Right cardiac atrium (tissue), 5 donors: ENCODE results near the gene ZNF30. TPM values are rescaled to one million over a fixed set of nuclear protein-coding genes. Genes with fewer than 3 reads are reported as not detected.
A peak's percentile ranks its signal among the peaks of the same experiment; 100 is the strongest.
"Not testable (repeated sequence)": the region's sequence is repeated elsewhere in the genome, so short reads cannot be mapped to it uniquely, and the experiment has no call there.

Source experiments
- ATAC-seq, 2 donors: fragments of 200-7000 bp; cut with Tn5 transposase; one replicate each; pipeline versions ENCODE4 v1.8.0 to v1.9.1; 2020; ENCODE audit warnings: moderate library complexity in 2 of 2, mild to moderate bottlenecking in 1 of 2
- DNase-seq, 3 donors: peaks; one replicate each; pipeline ENCODE4 v3.0.0-alpha.2; 2020
- H3K27ac ChIP-seq: one replicate; pipeline ENCODE4 v1.5.1; 2013; ENCODE audit warnings: mild to moderate bottlenecking, low read length, control low read depth, moderate library complexity
- H3K27me3 ChIP-seq: one replicate; pipeline ENCODE4 v1.6.1; 2013; ENCODE audit not compliant: control insufficient read depth, insufficient read depth
- H3K4me1 ChIP-seq: one replicate; pipeline ENCODE4 v1.6.1; 2013; ENCODE audit warnings: low read length; ENCODE audit not compliant: control insufficient read depth, insufficient read depth
- H3K4me3 ChIP-seq: one replicate; pipeline ENCODE4 v1.5.1; 2013; ENCODE audit warnings: low read length, control low read depth
- H3K9me3 ChIP-seq: one replicate; pipeline ENCODE4 v1.6.1; 2013; ENCODE audit warnings: low read length; ENCODE audit not compliant: control insufficient read depth
- WGBS: extraction: QIAGEN DNeasy Blood & Tissue Kit; methylation state at CpG from one replicate; pipeline ENCODE4 v1.1.7; 2013; 5-methylcytosine and 5-hydroxymethylcytosine counted together
- intact Hi-C, 4 donors: fragments of 100-400 bp; cut with DNase I; formaldehyde crosslinking; loops; one replicate each; pipeline versions ENCODE4 v1.11.0 to v1.14.0; 2022 to 2023
- long read RNA-seq, 4 donors: library from polyadenylated mRNA; unstranded; transcript quantifications; one replicate each; pipeline ENCODE4 v2.0.0, GENCODE V29; 2020 to 2021
- polyA plus RNA-seq: library from polyadenylated mRNA; stranded (reverse); fragments of 200-250 nt; gene quantifications from one replicate; pipeline ENCODE4 v1.2.3, GENCODE V29; 2013
- total RNA-seq, 4 donors: library from RNA; stranded (reverse); fragmentation: NEBNext Ultra II Directional; extraction: Animal tissue kit (Norgen Biotek cat#: 25700); gene quantifications; one replicate each; pipeline ENCODE4 v1.2.1, GENCODE V29; 2021
- donor health status: healthy with polysubstance abuse.
- donor health status: DM: no; HTN: yes; CAD: no.
- donor health status: DM: no; HTN: no; CAD: no.
- donor health status: DM: no; HTN: yes; CAD: no; lungs with severe emphysema.
- donor health status: DM: yes; HTN: yes; CAD: no.

ZNF30 gene
- total RNA-seq (1 to 10 TPM; 1.4 to 3.4 (median 3.1) TPM), polyA plus RNA-seq (1.8 TPM)
- long read RNA-seq, donor 1, partial matches to known transcripts: 0 of 5 reads
- long read RNA-seq, donor 1, other reads (novel, unspliced or antisense): 1 of 5 reads
- long read RNA-seq, donor 2, partial matches to known transcripts: 0 of 1 reads
- long read RNA-seq, donor 2, other reads (novel, unspliced or antisense): 0 of 1 reads
- long read RNA-seq, donor 3, transcript ZNF30-206 (6 exons, 2,583 nt): major isoform, 6 of 10 reads
- long read RNA-seq, donor 3, partial matches to known transcripts: 1 of 10 reads
- long read RNA-seq, donor 3, other reads (novel, unspliced or antisense): 0 of 10 reads
- long read RNA-seq, donor 4, partial matches to known transcripts: 0 of 2 reads
- long read RNA-seq, donor 4, other reads (novel, unspliced or antisense): 2 of 2 reads

DNA sequence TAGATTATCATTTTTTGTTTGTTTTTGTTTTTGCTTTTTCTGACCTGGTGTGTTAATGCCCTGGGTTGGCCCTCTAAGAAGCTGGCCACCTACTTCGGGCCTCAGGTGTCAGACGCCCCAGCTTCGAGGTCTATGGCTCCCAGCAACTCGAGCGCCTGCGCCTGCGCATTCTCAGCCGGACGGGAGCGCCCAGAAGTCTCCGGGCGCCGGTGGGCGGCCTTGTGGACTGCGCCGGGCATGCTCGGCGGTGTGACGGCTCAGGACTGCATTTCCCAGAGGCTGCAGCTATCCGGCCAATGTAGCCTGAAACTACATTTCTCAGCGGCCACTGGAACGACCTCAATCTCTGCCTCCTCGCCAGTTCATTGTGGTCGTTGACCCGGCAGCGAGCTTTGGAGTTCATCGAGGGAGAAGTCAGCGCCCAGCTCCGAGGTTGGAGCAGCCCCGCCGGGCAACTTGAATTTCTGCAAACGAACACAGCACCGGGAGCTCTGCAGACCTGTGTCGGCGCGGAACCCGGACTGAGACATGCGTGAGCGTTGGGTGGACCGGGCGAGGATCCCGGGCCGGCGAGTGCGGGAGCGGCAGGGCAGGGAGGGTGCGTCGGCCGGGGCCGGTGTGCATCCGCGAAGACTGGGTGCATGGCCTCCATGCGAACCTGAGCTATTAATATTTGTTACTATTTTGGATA lies at the start of gene ZNF30:
TSS of gene ZNF30 (plus strand) at position 219 of the 691 bp plus-strand sequence. CDS start 3,045 bp downstream, outside the sequence.
- H3K4me3 ChIP-seq: peak within 1 kb of the TSS; percentile 71
- no peaks in the 10 kb centered on the region for H3K9me3 ChIP-seq
- peaks cover 2% of the 10 kb centered on the region for H3K4me1 ChIP-seq
- ATAC-seq (peak; percentile 100), DNase-seq (peak; percentile 95 to 98 (median 98))
- under 1% methylated on average over 53 of the region's 53 CpGs for WGBS
- no peaks in the 10 kb centered on the region for H3K27me3 ChIP-seq
- H3K27ac ChIP-seq: peak within 1 kb of the TSS; percentile 71
- intact Hi-C loops: no loop called here

DNA sequence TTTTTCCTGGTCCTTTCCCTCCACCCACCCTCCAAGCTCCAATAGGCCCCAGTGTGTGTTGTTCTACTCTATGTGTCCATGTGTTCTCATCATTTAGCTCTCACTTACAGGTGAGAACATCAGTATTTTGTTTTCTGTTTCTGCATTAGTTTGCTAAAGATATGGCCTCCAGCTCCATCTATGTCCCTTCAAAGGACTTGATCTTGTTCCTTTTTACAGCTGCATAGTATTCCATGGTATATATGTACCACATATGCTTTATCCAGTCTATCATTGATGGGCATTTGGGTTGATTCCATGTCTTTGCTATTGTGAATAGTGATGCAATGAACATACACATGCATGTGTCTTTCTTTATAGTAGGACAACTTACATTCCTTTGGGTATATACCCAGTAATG lies 47.1 kb upstream of the ZNF30 start:
- Histone ChIP-seq H3K4me1 (no peaks in the 10 kb centered on the region), H3K4me3 (no peak overlapping the region), H3K9me3 (no peaks in the 10 kb centered on the region), H3K27me3 (no peaks in the 10 kb centered on the region), H3K27ac (no peak overlapping the region)
- intact Hi-C loops: no loop called here
- DNase-seq (no peak), ATAC-seq (no peak)

DNA sequence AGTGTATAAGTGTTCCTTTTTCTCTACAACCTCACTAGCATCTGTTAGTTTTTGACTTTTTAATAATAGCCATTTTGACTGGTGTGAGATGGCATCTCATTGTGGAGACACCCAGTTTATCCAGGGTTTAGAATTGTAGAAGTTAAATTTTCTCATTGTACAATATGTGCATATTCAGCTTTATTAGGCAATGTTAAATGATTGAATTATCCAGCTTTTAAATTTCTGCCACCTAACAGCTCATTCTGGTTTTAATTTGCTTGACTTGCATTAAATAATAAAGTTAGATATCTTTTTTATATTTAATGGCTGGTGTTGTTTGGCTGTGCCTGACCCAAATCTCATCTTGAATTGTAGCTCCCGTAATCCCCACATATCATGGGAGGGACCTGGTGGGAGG lies 46.7 kb upstream of the ZNF30 start:
- Histone ChIP-seq H3K27me3 (no peaks in the 10 kb centered on the region), H3K4me3 (no peak overlapping the region), H3K27ac (no peak overlapping the region), H3K9me3 (no peaks in the 10 kb centered on the region), H3K4me1 (no peaks in the 10 kb centered on the region)
- intact Hi-C loops: no loop called here
- WGBS: 82% methylated on average over 1 of the region's 1 CpG
- ATAC-seq: no peak
- no peak for DNase-seq

DNA sequence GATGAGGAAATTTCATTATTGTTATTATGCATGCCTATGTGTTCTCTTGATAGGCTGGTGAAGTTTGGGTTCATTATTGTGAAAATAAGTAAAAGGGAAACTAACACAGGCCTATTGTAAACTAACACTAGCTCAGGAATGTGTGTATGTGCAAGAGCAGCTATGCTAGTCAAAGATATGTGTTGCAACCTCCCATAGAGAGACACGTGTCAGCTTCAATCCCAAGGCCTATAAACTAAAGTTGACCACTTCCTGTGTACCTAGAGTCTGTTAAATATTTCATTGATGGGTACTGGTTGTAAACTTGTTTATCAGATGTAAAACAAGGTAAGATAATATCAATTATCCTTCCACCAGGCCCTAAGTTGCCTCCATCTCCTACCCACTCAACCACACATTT lies 44.7 kb upstream of the ZNF30 start:
- Histone ChIP-seq H3K9me3 (no peaks in the 10 kb centered on the region), H3K4me1 (no peaks in the 10 kb centered on the region), H3K4me3 (no peak overlapping the region), H3K27me3 (no peaks in the 10 kb centered on the region), H3K27ac (no peak overlapping the region)
- no peak for ATAC-seq
- 79% methylated on average over 1 of the region's 1 CpG for WGBS
- intact Hi-C loops: no loop called here
- DNase-seq: no peak

DNA sequence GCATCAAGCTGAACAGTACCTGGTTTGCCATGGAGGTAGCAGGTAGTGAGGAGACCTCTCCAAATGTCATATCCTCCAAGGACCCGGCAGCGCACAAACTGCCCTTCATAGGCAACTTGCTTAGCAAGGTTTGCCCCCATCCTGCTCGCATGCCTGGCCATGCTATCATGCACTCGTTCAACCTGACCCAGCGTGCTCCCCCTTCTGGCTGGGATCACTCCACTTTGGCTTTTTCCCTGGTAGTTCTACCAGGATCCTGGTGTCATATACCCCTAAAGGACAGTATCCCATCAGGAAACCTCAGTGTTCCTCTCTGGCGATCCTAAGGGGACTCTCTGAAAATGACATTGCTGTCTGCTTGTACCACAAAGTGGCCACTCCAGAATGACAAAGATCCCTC lies 38.6 kb upstream of the ZNF30 start:
- ATAC-seq (no peak), DNase-seq (no peak)
- Histone ChIP-seq H3K27ac (no peak overlapping the region), H3K4me3 (no peak overlapping the region), H3K4me1 (no peaks in the 10 kb centered on the region), H3K9me3 (no peaks in the 10 kb centered on the region), H3K27me3 (no peaks in the 10 kb centered on the region)
- WGBS: 82% methylated on average over 6 of the region's 6 CpGs
- intact Hi-C loops: no loop called here

DNA sequence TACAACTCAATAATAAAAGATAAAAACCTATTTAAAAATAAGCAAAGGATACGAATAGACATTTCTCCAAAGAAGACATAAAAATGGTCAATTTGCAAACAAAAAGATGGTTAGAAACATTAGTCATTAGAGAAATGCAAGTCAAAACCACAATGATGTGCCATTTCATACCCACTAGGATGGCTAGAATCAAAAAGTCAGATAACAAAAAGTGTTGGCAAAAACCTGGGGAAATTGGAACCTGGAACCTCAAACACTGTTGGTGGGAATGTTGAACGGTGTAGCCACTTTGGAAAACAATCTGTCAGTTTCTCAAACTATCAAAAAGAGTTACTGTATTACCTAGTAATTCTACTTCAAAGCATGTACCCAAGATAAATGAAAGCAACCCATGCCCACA lies 26.5 kb upstream of the ZNF30 start:
- no peak for ATAC-seq

DNA sequence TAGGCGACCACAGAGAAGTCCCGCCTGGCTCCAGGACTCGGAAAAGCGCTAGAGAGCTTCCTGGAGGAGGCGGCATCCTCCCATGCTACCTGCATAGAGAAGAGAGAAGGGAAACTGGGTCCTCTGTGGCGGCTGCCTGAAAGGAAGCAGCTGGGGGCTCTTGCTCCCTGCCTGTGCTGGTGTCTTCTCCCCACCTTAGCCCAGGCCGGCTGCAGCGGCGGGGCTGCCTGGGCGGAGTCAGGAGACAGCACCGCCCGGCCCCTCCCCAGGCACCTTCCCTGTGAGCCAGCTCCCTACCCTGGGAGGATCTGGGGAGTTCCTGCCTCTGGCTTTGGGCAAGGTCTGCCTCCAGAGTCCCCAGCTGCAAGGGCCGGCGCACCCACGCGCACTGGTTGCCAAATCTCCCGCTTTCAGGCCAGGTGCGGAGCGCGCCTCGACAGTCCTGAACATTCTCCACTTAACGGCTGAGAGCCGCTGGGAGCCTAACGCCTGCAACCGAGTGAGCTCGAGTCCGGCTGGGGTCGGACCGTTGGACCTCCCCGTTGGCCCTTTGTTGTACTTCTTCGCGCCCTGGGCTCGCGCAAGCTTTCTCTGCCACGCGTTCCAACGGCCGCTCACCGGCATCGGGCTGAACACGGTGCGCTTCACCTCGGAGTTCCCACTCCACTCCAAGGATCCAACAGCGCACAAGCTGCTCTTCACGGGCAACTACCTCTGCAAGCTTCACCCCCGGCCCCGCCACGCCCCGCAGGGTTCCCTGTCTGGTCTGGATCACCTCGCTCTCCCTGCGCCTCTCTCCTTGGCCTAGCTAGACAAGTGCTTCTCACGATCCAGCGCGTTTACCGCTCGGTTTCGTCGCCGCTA lies 21.8 kb upstream of the ZNF30 start:
- Histone ChIP-seq H3K9me3 (no peaks in the 10 kb centered on the region), H3K4me1 (no peaks in the 10 kb centered on the region), H3K27ac (no peak overlapping the region), H3K27me3 (peaks cover 3% of the 10 kb centered on the region), H3K4me3 (no peak overlapping the region)
- 4% methylated on average over 59 of the region's 59 CpGs for WGBS
- peak in 1 of 2 donors; percentile 11 for ATAC-seq
- intact Hi-C loops: no loop called here
- peak in 2 of 3 donors; percentile 39 to 54 for DNase-seq

More for the DNA sequence above, 26.5 kb upstream of the ZNF30 start:
- DNase-seq: no peak
- no peak overlapping the region for H3K4me3 ChIP-seq
- H3K9me3 ChIP-seq: no peaks in the 10 kb centered on the region
- H3K4me1 ChIP-seq: no peaks in the 10 kb centered on the region
- WGBS: 66% methylated on average over 2 of the region's 2 CpGs
- intact Hi-C loops: no loop called here
- no peaks in the 10 kb centered on the region for H3K27me3 ChIP-seq
- no peak overlapping the region for H3K27ac ChIP-seq

DNA sequence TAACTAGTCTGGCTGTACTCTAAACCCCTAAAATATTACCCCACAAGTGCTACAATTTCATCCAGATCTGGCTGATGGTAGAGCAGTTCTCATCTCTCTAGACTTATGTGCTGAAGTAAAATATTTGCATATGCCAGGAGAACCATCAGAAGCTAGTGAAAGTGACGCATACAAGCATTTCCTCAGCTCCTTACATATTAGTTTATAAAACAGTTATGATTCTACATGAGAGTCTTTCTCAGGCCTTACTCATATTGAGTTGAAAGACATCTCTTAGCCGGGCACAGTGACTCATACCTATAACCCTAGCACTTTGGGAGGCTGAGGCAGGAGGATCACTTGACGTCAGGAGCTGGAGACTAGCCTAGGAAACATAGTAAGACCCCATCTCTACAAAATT lies 15.9 kb upstream of the ZNF30 start:
- Histone ChIP-seq H3K9me3 (peaks cover 2% of the 10 kb centered on the region), H3K4me3 (no peak overlapping the region), H3K27me3 (peaks cover 3% of the 10 kb centered on the region), H3K4me1 (no peaks in the 10 kb centered on the region), H3K27ac (no peak overlapping the region)
- 89% methylated on average over 3 of the region's 3 CpGs for WGBS
- no peak for ATAC-seq
- DNase-seq: no peak
- intact Hi-C loops: no loop called here

DNA sequence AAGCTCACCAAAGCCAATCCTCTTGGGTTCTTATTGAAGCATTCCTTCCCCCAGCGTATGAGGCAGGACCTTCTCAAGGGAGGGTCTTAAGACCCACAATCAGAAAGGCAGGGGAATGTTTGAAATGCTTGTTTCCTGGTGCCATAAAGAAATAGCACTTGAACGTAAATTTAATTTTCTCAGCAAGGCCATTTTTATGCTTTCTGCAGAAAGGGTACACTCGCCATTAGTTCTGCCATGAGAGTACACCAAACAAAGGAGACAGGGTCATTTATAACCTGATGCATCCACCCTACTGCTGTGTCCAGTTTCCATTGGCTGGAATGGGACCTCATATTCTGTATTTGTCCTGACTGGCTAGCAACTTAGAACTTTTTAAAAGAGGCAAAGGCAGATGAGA lies 9.6 kb upstream of the ZNF30 start:
- intact Hi-C loops, ATAC-seq, H3K27me3 ChIP-seq, H3K4me1 ChIP-seq, DNase-seq, H3K9me3 ChIP-seq, H3K4me3 ChIP-seq, H3K27ac ChIP-seq: not testable (repeated sequence)
- 87% methylated on average over 3 of the region's 3 CpGs for WGBS

DNA sequence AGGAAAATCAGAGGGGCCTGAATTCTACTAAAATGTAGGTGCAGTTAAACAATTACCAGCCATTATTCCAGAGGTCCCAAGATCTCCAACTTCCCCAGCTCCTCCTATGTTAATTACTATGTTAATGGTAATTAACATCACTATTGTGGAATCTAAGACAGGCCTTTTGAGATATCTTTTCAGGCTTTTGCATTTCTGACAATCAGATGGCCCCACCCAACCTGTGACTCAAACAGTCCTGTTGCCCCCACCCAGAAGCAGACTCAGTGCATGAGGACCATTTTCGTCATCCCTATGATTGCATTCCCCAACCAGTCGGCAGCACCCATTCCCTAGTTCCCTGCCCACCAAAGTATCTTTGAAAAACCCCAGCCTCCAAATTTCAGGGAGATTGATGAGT lies 8.5 kb upstream of the ZNF30 start:
- Histone ChIP-seq H3K4me3 (no peak overlapping the region), H3K27me3 (no peaks in the 10 kb centered on the region), H3K9me3 (peaks cover 3% of the 10 kb centered on the region), H3K27ac (no peak overlapping the region), H3K4me1 (no peaks in the 10 kb centered on the region)
- no peak for DNase-seq
- WGBS: 74% methylated on average over 2 of the region's 2 CpGs
- ATAC-seq: no peak
- intact Hi-C loops: no loop called here
